ENCODE results near the gene BTNL9. TPM values are rescaled to one million over a fixed set of nuclear protein-coding genes. Genes with fewer than 3 reads are reported as not detected.
"Not testable (repeated sequence)": the region's sequence is repeated elsewhere in the genome, so short reads cannot be mapped to it uniquely, and the experiment has no call there.

BTNL9 gene
- total RNA-seq, 2 donors from 2014 or later: 0.16 TPM; not detected in 1

GRCh38 chr5:181036816-181037364 lies 3.2 kb upstream of the BTNL9 start:
- no peaks in the 10 kb centered on the region for H3K36me3 Mint-ChIP-seq (ENCODE audit: low read depth)
- no peaks in the 10 kb centered on the region for H3K4me1 Mint-ChIP-seq
- H3K4me3 Mint-ChIP-seq: no peak overlapping the region
- H3K27me3 Mint-ChIP-seq: peaks cover 36% of the 10 kb centered on the region
- no peak overlapping the region for H3K27ac Mint-ChIP-seq
- ATAC-seq (replicated peaks): no peak
- no peaks in the 10 kb centered on the region for H3K9me3 Mint-ChIP-seq

GRCh38 chr5:181037365-181037861 lies 2.7 kb upstream of the BTNL9 start:
- no peaks in the 10 kb centered on the region for H3K9me3 Mint-ChIP-seq
- no peak overlapping the region for H3K27ac Mint-ChIP-seq
- no peaks in the 10 kb centered on the region for H3K4me1 Mint-ChIP-seq
- no peak overlapping the region for H3K4me3 Mint-ChIP-seq
- peaks cover 40% of the 10 kb centered on the region for H3K27me3 Mint-ChIP-seq
- no peaks in the 10 kb centered on the region for H3K36me3 Mint-ChIP-seq (ENCODE audit: low read depth)
- peak; percentile 19 for ATAC-seq (replicated peaks)

- H3K36me3 Mint-ChIP-seq (ENCODE audit: low read depth): no peaks in the 10 kb centered on the region
- no peak overlapping the region for H3K4me3 Mint-ChIP-seq
- no peak overlapping the region for H3K27ac Mint-ChIP-seq
- no peaks in the 10 kb centered on the region for H3K9me3 Mint-ChIP-seq
- ATAC-seq (replicated peaks): no peak
- H3K27me3 Mint-ChIP-seq: peaks cover 57% of the 10 kb centered on the region
- H3K4me1 Mint-ChIP-seq: no peaks in the 10 kb centered on the region
Measured at GRCh38 chr5:181039471-181039870, 595 bp upstream of the BTNL9 start.

GRCh38 chr5:181040631-181040945 lies 522 bp downstream of the BTNL9 start:
- Mint-ChIP-seq H3K4me1 (no peaks in the 10 kb centered on the region), H3K27ac (no peak overlapping the region), H3K27me3 (peaks cover 56% of the 10 kb centered on the region), H3K9me3 (no peaks in the 10 kb centered on the region), H3K4me3 (no peak overlapping the region), H3K36me3 (ENCODE audit: low read depth) (no peaks in the 10 kb centered on the region)
- no peak for ATAC-seq (replicated peaks)

- H3K4me1 Mint-ChIP-seq: no peaks in the 10 kb centered on the region
- no peaks in the 10 kb centered on the region for H3K9me3 Mint-ChIP-seq
- ATAC-seq (replicated peaks): no peak
- H3K36me3 Mint-ChIP-seq (ENCODE audit: low read depth): no peaks in the 10 kb centered on the region
- H3K27ac Mint-ChIP-seq: no peak overlapping the region
- no peak overlapping the region for H3K4me3 Mint-ChIP-seq
- peaks cover 55% of the 10 kb centered on the region for H3K27me3 Mint-ChIP-seq
Measured at GRCh38 chr5:181041043-181041442, 977 bp downstream of the BTNL9 start.

- peaks cover 48% of the 10 kb centered on the region for H3K27me3 Mint-ChIP-seq
- H3K27ac Mint-ChIP-seq: no peak overlapping the region
- no peak for ATAC-seq (replicated peaks)
- H3K4me3 Mint-ChIP-seq: no peak overlapping the region
- no peaks in the 10 kb centered on the region for H3K4me1 Mint-ChIP-seq
- no peaks in the 10 kb centered on the region for H3K9me3 Mint-ChIP-seq
- H3K36me3 Mint-ChIP-seq (ENCODE audit: low read depth): no peaks in the 10 kb centered on the region
Measured at GRCh38 chr5:181042036-181042713, 2.1 kb downstream of the BTNL9 start.

- H3K27me3 Mint-ChIP-seq: peaks cover 52% of the 10 kb centered on the region
- H3K27ac Mint-ChIP-seq: no peak overlapping the region
- H3K4me3 Mint-ChIP-seq: no peak overlapping the region
Measured at GRCh38 chr5:181042722-181043121, 2.7 kb downstream of the BTNL9 start.

GRCh38 chr5:181043285-181044092 lies 3.4 kb downstream of the BTNL9 start:
- no peaks in the 10 kb centered on the region for H3K4me1 Mint-ChIP-seq
- no peaks in the 10 kb centered on the region for H3K9me3 Mint-ChIP-seq
- no peak overlapping the region for H3K27ac Mint-ChIP-seq
- H3K36me3 Mint-ChIP-seq (ENCODE audit: low read depth): no peaks in the 10 kb centered on the region
- no peak overlapping the region for H3K4me3 Mint-ChIP-seq
- peaks cover 52% of the 10 kb centered on the region for H3K27me3 Mint-ChIP-seq
- no peak for ATAC-seq (replicated peaks)

More at GRCh38 chr5:181042722-181043121, 2.7 kb downstream of the BTNL9 start:
- no peaks in the 10 kb centered on the region for H3K36me3 Mint-ChIP-seq (ENCODE audit: low read depth)
- no peak for ATAC-seq (replicated peaks)
- H3K4me1 Mint-ChIP-seq: no peaks in the 10 kb centered on the region
- H3K9me3 Mint-ChIP-seq: no peaks in the 10 kb centered on the region

- ATAC-seq (replicated peaks): no peak
- H3K4me1 Mint-ChIP-seq: no peaks in the 10 kb centered on the region
- H3K36me3 Mint-ChIP-seq (ENCODE audit: low read depth): no peaks in the 10 kb centered on the region
- H3K9me3 Mint-ChIP-seq: no peaks in the 10 kb centered on the region
- H3K4me3 Mint-ChIP-seq: no peak overlapping the region
- peaks cover 50% of the 10 kb centered on the region for H3K27me3 Mint-ChIP-seq
- no peak overlapping the region for H3K27ac Mint-ChIP-seq
Measured at GRCh38 chr5:181044093-181044599, 4.1 kb downstream of the BTNL9 start.

GRCh38 chr5:181044662-181045305 lies 4.7 kb downstream of the BTNL9 start:
- no peak overlapping the region for H3K27ac Mint-ChIP-seq
- no peak for ATAC-seq (replicated peaks)
- no peaks in the 10 kb centered on the region for H3K36me3 Mint-ChIP-seq (ENCODE audit: low read depth)
- H3K27me3 Mint-ChIP-seq: peaks cover 51% of the 10 kb centered on the region
- no peaks in the 10 kb centered on the region for H3K4me1 Mint-ChIP-seq
- H3K9me3 Mint-ChIP-seq: no peaks in the 10 kb centered on the region
- H3K4me3 Mint-ChIP-seq: no peak overlapping the region

- H3K4me3 Mint-ChIP-seq: no peak overlapping the region
Measured at GRCh38 chr5:181045316-181045715, 5.2 kb downstream of the BTNL9 start.

GRCh38 chr5:181045857-181046256 lies 5.8 kb downstream of the BTNL9 start:
- H3K27ac Mint-ChIP-seq, H3K4me1 Mint-ChIP-seq: not testable (repeated sequence)
- peaks cover 55% of the 10 kb centered on the region for H3K27me3 Mint-ChIP-seq

More at GRCh38 chr5:181045316-181045715, 5.2 kb downstream of the BTNL9 start:
- no peaks in the 10 kb centered on the region for H3K4me1 Mint-ChIP-seq
- peaks cover 54% of the 10 kb centered on the region for H3K27me3 Mint-ChIP-seq
- no peak overlapping the region for H3K27ac Mint-ChIP-seq
- no peaks in the 10 kb centered on the region for H3K9me3 Mint-ChIP-seq
- no peak for ATAC-seq (replicated peaks)
- H3K36me3 Mint-ChIP-seq (ENCODE audit: low read depth): no peaks in the 10 kb centered on the region

GRCh38 chr5:181047288-181047687 lies 7.2 kb downstream of the BTNL9 start:
- no peaks in the 10 kb centered on the region for H3K9me3 Mint-ChIP-seq
- H3K27ac Mint-ChIP-seq: no peak overlapping the region
- no peak overlapping the region for H3K4me3 Mint-ChIP-seq
- peaks cover 55% of the 10 kb centered on the region for H3K27me3 Mint-ChIP-seq
- ATAC-seq (replicated peaks): no peak
- H3K4me1 Mint-ChIP-seq: peaks cover 5% of the 10 kb centered on the region
- peaks cover 5% of the 10 kb centered on the region for H3K36me3 Mint-ChIP-seq (ENCODE audit: low read depth)

More at GRCh38 chr5:181045857-181046256, 5.8 kb downstream of the BTNL9 start:
- not testable (repeated sequence) for H3K36me3 Mint-ChIP-seq (ENCODE audit: low read depth); H3K4me3 Mint-ChIP-seq; ATAC-seq (replicated peaks); H3K9me3 Mint-ChIP-seq

GRCh38 chr5:181047921-181048320 lies 7.9 kb downstream of the BTNL9 start:
- Mint-ChIP-seq H3K4me3 (no peak overlapping the region), H3K27ac (no peak overlapping the region), H3K9me3 (no peaks in the 10 kb centered on the region), H3K36me3 (ENCODE audit: low read depth) (peaks cover 7% of the 10 kb centered on the region), H3K27me3 (peaks cover 51% of the 10 kb centered on the region), H3K4me1 (peaks cover 6% of the 10 kb centered on the region)
- no peak for ATAC-seq (replicated peaks)

All from activated T-helper 17 cell treated with anti-CD3 and anti-CD28 coated beads, Interleukin-2, amount 50 U/mL, for 72 hours (primary cell).